Thoracic aorta (tissue), 2 donors: ENCODE measurements around the gene TRIM37. TPM values are rescaled to one million over a fixed set of nuclear protein-coding genes. Genes with fewer than 3 reads are reported as not detected.

ENCODE experiments used
- ATAC-seq: fragments of 150-250 bp; one replicate; pipeline ENCODE4 v1.8.0; 2017; ENCODE audit warnings: low read depth; ENCODE audit not compliant: insufficient number of reproducible peaks, low FRiP score
- DNase-seq: peaks from one replicate; pipeline ENCODE4 v3.0.0-alpha.2; 2020; ENCODE audit warnings: low spot score
- H3K27ac ChIP-seq, 2 donors: fragments of 200-600 bp; sonication (generic); 1 replicate in 1 of 2; 2 replicates in 1 of 2; pipeline ENCODE4 v1.5.1; 2016; ENCODE audit warnings: mild to moderate bottlenecking in 2 of 2, moderate library complexity in 2 of 2
- H3K27me3 ChIP-seq: fragments of 200-600 bp; sonication (generic); replicated peaks from 2 replicates; pipeline ENCODE4 v1.6.0; 2016; ENCODE audit warnings: mild to moderate bottlenecking; ENCODE audit not compliant: insufficient read depth
- H3K36me3 ChIP-seq: fragments of 200-600 bp; sonication (generic); one replicate; pipeline ENCODE4 v1.5.1; 2016
- H3K4me1 ChIP-seq, 2 donors: fragments of 200-600 bp; sonication (generic); 1 replicate in 1 of 2; 2 replicates in 1 of 2; pipeline versions ENCODE4 v1.5.1 to v1.6.0; 2016; ENCODE audit warnings: low read depth in 2 of 2, mild to moderate bottlenecking in 1 of 2; ENCODE audit not compliant: control insufficient read depth in 1 of 2
- H3K4me3 ChIP-seq: fragments of 200-600 bp; sonication (generic); 2 replicates; pipeline ENCODE4 v1.5.1; 2016; ENCODE audit warnings: mild to moderate bottlenecking
- H3K9me3 ChIP-seq: fragments of 200-600 bp; sonication (generic); 2 replicates; pipeline ENCODE4 v1.5.1; 2016
- CTCF ChIP-seq: fragments of 200-600 bp; sonication (generic); IDR thresholded peaks from one replicate; pipeline ENCODE4 v1.5.1; 2019; ENCODE audit warnings: antibody characterized with exemption
- total RNA-seq, 2 donors: library from RNA; depleted of rRNA; stranded (reverse); fragments of >200 nt; gene quantifications; one replicate each; pipeline versions ENCODE4 v1.1.0 to v1.2.3, GENCODE V29; 2016

TRIM37 gene
- total RNA-seq, 2 donors from 2014 or later, result 17.9 to 26.5 TPM

GRCh38 chr17:59027750-59028149 is 78.9 kb downstream of the TRIM37 start:
- no peak for DNase-seq
- Histone ChIP-seq H3K4me3 (no peak overlapping the region), H3K36me3 (peaks cover 5% of the 10 kb centered on the region), H3K4me1 (no peaks in the 10 kb centered on the region), H3K9me3 (no peaks in the 10 kb centered on the region), H3K27me3 (no peaks in the 10 kb centered on the region), H3K27ac (no peak overlapping the region)
- TF ChIP-seq CTCF, result no peak
- no peak for ATAC-seq

GRCh38 chr17:59026176-59026939 is 80.3 kb downstream of the TRIM37 start:
- H3K4me3 ChIP-seq, result no peak overlapping the region
- ATAC-seq (no peak), DNase-seq (no peak)
- no peaks in the 10 kb centered on the region for H3K27me3 ChIP-seq
- no peaks in the 10 kb centered on the region for H3K36me3 ChIP-seq
- H3K27ac ChIP-seq, result no peak overlapping the region
- TF ChIP-seq CTCF, result no peak
- no peaks in the 10 kb centered on the region for H3K9me3 ChIP-seq
- H3K4me1 ChIP-seq, result no peaks in the 10 kb centered on the region

GRCh38 chr17:59024916-59025315 is 81.8 kb downstream of the TRIM37 start:
- no peaks in the 10 kb centered on the region for H3K27me3 ChIP-seq
- ATAC-seq, result no peak
- no peak overlapping the region for H3K27ac ChIP-seq
- no peaks in the 10 kb centered on the region for H3K4me1 ChIP-seq
- H3K9me3 ChIP-seq, result no peaks in the 10 kb centered on the region
- no peak for TF ChIP-seq CTCF
- H3K36me3 ChIP-seq, result no peaks in the 10 kb centered on the region
- H3K4me3 ChIP-seq, result no peak overlapping the region
- DNase-seq, result no peak

GRCh38 chr17:59018019-59018418 is 88.7 kb downstream of the TRIM37 start:
- H3K4me3 ChIP-seq, result no peak overlapping the region
- no peaks in the 10 kb centered on the region for H3K4me1 ChIP-seq
- H3K36me3 ChIP-seq, result peaks cover 15% of the 10 kb centered on the region
- DNase-seq, result no peak
- H3K9me3 ChIP-seq, result no peaks in the 10 kb centered on the region
- no peak overlapping the region for H3K27ac ChIP-seq
- H3K27me3 ChIP-seq, result no peaks in the 10 kb centered on the region
- no peak for ATAC-seq
- no peak for TF ChIP-seq CTCF

- Histone ChIP-seq H3K4me1 (no peaks in the 10 kb centered on the region), H3K27me3 (no peaks in the 10 kb centered on the region), H3K9me3 (no peaks in the 10 kb centered on the region), H3K4me3 (no peak overlapping the region), H3K36me3 (peaks cover 18% of the 10 kb centered on the region), H3K27ac (no peak overlapping the region)
- no peak for DNase-seq
- no peak for TF ChIP-seq CTCF
- no peak for ATAC-seq
Measured at GRCh38 chr17:59011975-59012374, 94.7 kb downstream of the TRIM37 start.
